K562 (cell line): ENCODE measurements around the gene PPP1R14C.

Source experiments
- TARDBP ChIP-seq: fragments of 450-650 bp; IDR thresholded peaks from 2 replicates; pipeline ENCODE4 v1.6.1; 2016
- ZKSCAN1 ChIP-seq: fragments of 150-350 bp; IDR thresholded peaks from 2 replicates; pipeline ENCODE4 v1.6.1; 2016; ENCODE audit warnings: low read depth, low read length

DNA sequence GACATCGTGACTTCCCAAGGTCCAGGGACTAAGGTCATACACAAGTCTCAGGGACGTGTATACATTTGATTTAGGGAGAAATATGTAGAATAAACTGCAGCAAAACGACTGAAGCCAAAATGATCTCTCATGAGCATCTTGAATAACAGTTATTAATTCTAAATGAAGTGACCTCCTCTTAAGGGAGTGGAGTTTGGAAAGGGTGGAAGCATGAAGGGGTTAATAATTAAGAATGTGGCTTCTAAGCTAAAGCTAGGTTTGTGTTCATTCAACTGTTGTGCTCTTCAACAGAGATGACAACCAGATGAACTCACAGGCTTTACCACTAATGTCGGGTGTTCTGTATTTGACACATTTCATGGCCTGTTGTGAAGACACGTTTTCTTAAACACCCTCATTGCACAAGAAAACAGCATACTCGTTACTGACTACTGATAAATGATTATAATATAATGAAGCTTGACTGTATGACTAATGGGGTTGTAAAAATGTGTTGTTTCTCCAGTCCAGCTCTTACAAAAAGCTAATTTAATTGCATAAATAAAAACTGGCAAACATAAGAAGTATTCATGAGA, 1.5 kb downstream of the PPP1R14C start:
- TF ChIP-seq ZKSCAN1 (no peak), TARDBP (no peak)
